H1 (cell line): ENCODE results near the gene PXK. TPM values are rescaled to one million over a fixed set of nuclear protein-coding genes. Genes with fewer than 3 reads are reported as not detected.
A peak's percentile ranks its signal among the peaks of the same experiment; 100 is the strongest.

Experiments used
- CTCF ChIA-PET: fragments of 300-600 bp; sonication (Branson Sonifier 250); formaldehyde crosslinking; loops from one replicate; lab custom pipeline; 2021; ENCODE audit not compliant: partially characterized antibody; lab: Charles Lee
- POLR2A ChIA-PET: fragments of 300-600 bp; sonication (Branson Sonifier 250); formaldehyde crosslinking; loops from one replicate; lab custom pipeline; 2021; ENCODE audit warnings: inconsistent platforms; ENCODE audit not compliant: partially characterized antibody; lab: Charles Lee
- DNase-seq, 2 experiments: peaks; one replicate each; pipeline versions ENCODE4 v3.0.0 to v3.0.0-alpha.2; 2010 to 2022; ENCODE audit warnings: low spot score in 2 of 2, low read depth in 1 of 2, mixed read lengths in 1 of 2
- FAIRE-seq: peaks from 2 replicates; lab custom pipeline; 2011; peaks lifted over from hg19 to GRCh38; lab: Jason Lieb, UNC
- H2AFZ ChIP-seq: 2 replicates; pipeline ENCODE4 v1.8.1; 2012; ENCODE audit warnings: low read length, inconsistent platforms
- H2AK5ac ChIP-seq: 2 replicates; pipeline ENCODE4 v1.6.1; 2013; ENCODE audit warnings: low read depth, low read length
- H2BK120ac ChIP-seq: replicated peaks from 2 replicates; pipeline ENCODE3; 2013; ENCODE audit warnings: low read depth, low read length, inconsistent platforms
- H2BK12ac ChIP-seq: 2 replicates; pipeline ENCODE4 v1.6.1; 2013; ENCODE audit warnings: low read depth, low read length
- H2BK15ac ChIP-seq: 2 replicates; pipeline ENCODE4 v1.6.1; 2013; ENCODE audit warnings: low read length
- H2BK20ac ChIP-seq: 2 replicates; pipeline ENCODE4 v1.6.1; 2013; ENCODE audit warnings: low read length
- H2BK5ac ChIP-seq: 2 replicates; pipeline ENCODE4 v1.6.1; 2013; ENCODE audit warnings: low read depth, low read length
- H3K14ac ChIP-seq: 2 replicates; pipeline ENCODE4 v1.6.1; 2013; ENCODE audit warnings: inconsistent platforms; ENCODE audit not compliant: insufficient read length
- H3K18ac ChIP-seq: 2 replicates; pipeline ENCODE4 v1.6.1; 2013; ENCODE audit warnings: low read length; ENCODE audit errors: extremely low read depth
- H3K23ac ChIP-seq: 2 replicates; pipeline ENCODE4 v1.6.1; 2013; ENCODE audit warnings: inconsistent platforms; ENCODE audit not compliant: insufficient read length
- H3K23me2 ChIP-seq: 2 replicates; pipeline ENCODE4 v1.6.1; 2013; ENCODE audit warnings: low read depth, low read length
- H3K27ac ChIP-seq: 2 replicates; pipeline ENCODE4 v1.6.1; 2011; ENCODE audit warnings: low read depth, low read length, inconsistent platforms
- H3K27me3 ChIP-seq, 4 experiments: replicated peaks in 1 of 4; 1 replicate in 1 of 4; 2 replicates in 3 of 4; pipeline versions ENCODE4 v1.6.1 to v1.8.1; 2011 to 2013; ENCODE audit warnings: low read length in 3 of 4, mild to moderate bottlenecking in 3 of 4, inconsistent platforms in 2 of 4, mixed read lengths in 2 of 4, moderate library complexity in 1 of 4; ENCODE audit not compliant: control insufficient read depth in 3 of 4, insufficient read depth in 3 of 4; ENCODE audit errors: extremely low read depth in 1 of 4
- H3K36me3 ChIP-seq, 4 experiments: 2 replicates each; pipeline versions ENCODE4 v1.6.1 to v1.8.1; 2011 to 2013; ENCODE audit warnings: mild to moderate bottlenecking in 4 of 4, low read length in 3 of 4, moderate library complexity in 2 of 4, control low read depth in 1 of 4, inconsistent platforms in 1 of 4; ENCODE audit not compliant: insufficient read depth in 4 of 4, control insufficient read depth in 2 of 4
- H3K4ac ChIP-seq: replicated peaks from 2 replicates; pipeline ENCODE3; 2013; ENCODE audit warnings: low read length, low read depth, mixed read lengths, inconsistent platforms; ENCODE audit not compliant: insufficient read length
- H3K4me1 ChIP-seq, 4 experiments: replicated peaks in 1 of 4; 1 replicate in 1 of 4; 2 replicates in 3 of 4; pipeline versions ENCODE4 v1.6.1 to v1.8.1; 2011 to 2013; ENCODE audit warnings: low read length in 3 of 4, inconsistent platforms in 2 of 4, mixed read lengths in 1 of 4; ENCODE audit not compliant: insufficient read depth in 4 of 4, control insufficient read depth in 3 of 4
- H3K4me2 ChIP-seq, 2 experiments: 2 replicates each; pipeline versions ENCODE4 v1.6.1 to v1.8.1; 2011 to 2013; ENCODE audit warnings: low read depth in 2 of 2, low read length in 2 of 2, control low read depth in 1 of 2, inconsistent platforms in 1 of 2, mild to moderate bottlenecking in 1 of 2; ENCODE audit not compliant: insufficient read depth in 1 of 2
- H3K4me3 ChIP-seq, 4 experiments: fragments of 200-600, 300-600 bp in 1 of 4; sonication (generic), shearing (Covaris generic), sonication (Bioruptor Twin) in 1 of 4; 2 replicates each; pipeline versions ENCODE4 v1.5.1 to v1.8.1; 2011 to 2016; ENCODE audit warnings: low read length in 4 of 4, low read depth in 3 of 4, control low read depth in 2 of 4, inconsistent platforms in 2 of 4, mild to moderate bottlenecking in 2 of 4, mixed read lengths in 1 of 4, moderate library complexity in 1 of 4; ENCODE audit not compliant: insufficient read depth in 2 of 4; ENCODE audit errors: extremely low read depth in 1 of 4
- H3K56ac ChIP-seq: replicated peaks from 2 replicates; pipeline ENCODE3; 2013; ENCODE audit warnings: low read depth, mild to moderate bottlenecking, mixed read lengths, low read length, inconsistent platforms; ENCODE audit not compliant: insufficient read length
- H3K79me1 ChIP-seq: 2 replicates; pipeline ENCODE4 v1.6.1; 2013; ENCODE audit warnings: low read depth, low read length, control low read depth
- H3K79me2 ChIP-seq, 2 experiments: 2 replicates each; pipeline versions ENCODE4 v1.6.1 to v1.8.1; 2012 to 2013; ENCODE audit warnings: low read length in 2 of 2, mild to moderate bottlenecking in 2 of 2, inconsistent platforms in 1 of 2; ENCODE audit not compliant: insufficient read depth in 2 of 2, control insufficient read depth in 1 of 2
- H3K9ac ChIP-seq, 4 experiments: replicated peaks in 1 of 4; 1 replicate in 1 of 4; 2 replicates in 3 of 4; pipeline versions ENCODE4 v1.6.1 to v1.8.1; 2011 to 2013; ENCODE audit warnings: low read depth in 3 of 4, low read length in 3 of 4, control low read depth in 2 of 4, mild to moderate bottlenecking in 2 of 4, moderate library complexity in 2 of 4, inconsistent platforms in 1 of 4; ENCODE audit errors: extremely low read depth in 1 of 4
- H3K9me3 ChIP-seq, 2 experiments: 2 replicates each; pipeline versions ENCODE4 v1.6.1 to v1.8.1; 2012 to 2013; ENCODE audit warnings: mild to moderate bottlenecking in 2 of 2, moderate library complexity in 2 of 2, control low read depth in 1 of 2, inconsistent platforms in 1 of 2, low read depth in 1 of 2, low read length in 1 of 2, mixed read lengths in 1 of 2; ENCODE audit not compliant: insufficient read depth in 2 of 2
- H4K20me1 ChIP-seq, 2 experiments: replicated peaks in 1 of 2; 2 replicates each; pipeline versions ENCODE3 to v1.8.1; 2011 to 2013; ENCODE audit warnings: inconsistent platforms in 2 of 2, low read length in 2 of 2, mild to moderate bottlenecking in 1 of 2; ENCODE audit not compliant: insufficient read depth in 2 of 2, control insufficient read depth in 1 of 2
- H4K5ac ChIP-seq: 2 replicates; pipeline ENCODE4 v1.6.1; 2013; ENCODE audit warnings: low read length, low read depth, mixed read lengths, inconsistent platforms; ENCODE audit not compliant: insufficient read length
- H4K8ac ChIP-seq: 2 replicates; pipeline ENCODE4 v1.8.0; 2013; ENCODE audit warnings: mild to moderate bottlenecking, moderate library complexity, low read length, inconsistent platforms; ENCODE audit not compliant: insufficient read depth; ENCODE audit errors: extremely low read depth
- H4K91ac ChIP-seq: replicated peaks from 2 replicates; pipeline ENCODE3; 2013; ENCODE audit warnings: low read length, mixed read lengths, inconsistent platforms; ENCODE audit not compliant: insufficient read length
- ASH2L ChIP-seq: fragments of 200-600, 300-600 bp; sonication (generic); IDR thresholded peaks from one replicate; pipeline ENCODE4 v1.7.1; 2017; ENCODE audit warnings: low read length
- BRCA1 ChIP-seq: IDR thresholded peaks from 2 replicates; pipeline ENCODE4 v1.6.1; 2012; ENCODE audit warnings: low read depth, low read length, improper control_type of control experiment
- CBX8 ChIP-seq: fragments of 300-800, 300-1000 bp; sonication (generic); IDR thresholded peaks from 2 replicates; pipeline ENCODE4 v1.7.1; 2016; ENCODE audit warnings: low read depth, low read length, borderline replicate concordance
- CEBPB ChIP-seq: IDR thresholded peaks from 2 replicates; pipeline ENCODE4 v1.6.1; 2012; ENCODE audit warnings: low read depth, low read length
- EZH2 ChIP-seq: fragments of 200-600 bp; sonication (generic); IDR thresholded peaks from 2 replicates; pipeline ENCODE4 v1.7.1; 2012; ENCODE audit warnings: low read depth, mild to moderate bottlenecking, moderate library complexity, low read length, inconsistent platforms; ENCODE audit not compliant: severe bottlenecking
- HDAC6 ChIP-seq: IDR thresholded peaks from one replicate; pipeline ENCODE4 v1.7.1; 2012; ENCODE audit warnings: low read depth, mild to moderate bottlenecking, inconsistent platforms, low read length, moderate library complexity
- KDM4A ChIP-seq: IDR thresholded peaks from one replicate; pipeline ENCODE4 v1.7.1; 2012; ENCODE audit warnings: low read depth, mild to moderate bottlenecking, moderate library complexity, low read length, inconsistent platforms; ENCODE audit not compliant: severe bottlenecking
- RAD21 ChIP-seq, 2 experiments: IDR thresholded peaks in 1 of 2; conservative IDR thresholded peaks in 1 of 2; 2 replicates each; pipeline ENCODE4 v1.6.1; 2011; ENCODE audit warnings: low read depth in 2 of 2, low read length in 2 of 2, improper control_type of control experiment in 1 of 2, inconsistent platforms in 1 of 2, mild to moderate bottlenecking in 1 of 2, moderate library complexity in 1 of 2
- RBBP5 ChIP-seq: IDR thresholded peaks from 2 replicates; pipeline ENCODE4 v1.7.1; 2012; ENCODE audit warnings: low read depth, mild to moderate bottlenecking, inconsistent platforms, low read length, moderate library complexity, borderline replicate concordance
- TCF12 ChIP-seq: IDR thresholded peaks from 2 replicates; pipeline ENCODE4 v1.6.1; 2011; ENCODE audit warnings: low read depth, mild to moderate bottlenecking, low read length
- TEAD4 ChIP-seq: IDR thresholded peaks from 2 replicates; pipeline ENCODE4 v1.6.1; 2012; ENCODE audit warnings: low read depth, low read length, inconsistent platforms, mixed read lengths
- YY1 ChIP-seq: IDR thresholded peaks from 2 replicates; pipeline ENCODE4 v1.6.1; 2011; ENCODE audit warnings: low read depth, mild to moderate bottlenecking, low read length
- WGBS, 2 experiments: shearing (Covaris generic) in 1 of 2; methylation state at CpG; one replicate each; pipeline versions ENCODE4 v1.1.6 to v1.1.7; 2013 to 2015; ENCODE audit warnings: low lambda C conversion rate in 2 of 2, mixed read lengths in 2 of 2, inconsistent platforms in 1 of 2, low coverage in 1 of 2, missing lambda C conversion rate in 1 of 2; ENCODE audit not compliant: insufficient replicate concordance in 2 of 2, insufficient coverage in 1 of 2, insufficient read length in 1 of 2; ENCODE audit errors: extremely low coverage in 1 of 2, missing lambda C conversion rate in 1 of 2; 5-methylcytosine and 5-hydroxymethylcytosine counted together
- polyA plus RNA-seq, 7 experiments: library from polyadenylated mRNA; depleted of rRNA in 3 of 7; stranded (reverse) in 5 of 7; unstranded in 2 of 7; fragments of >200 nt in 5 of 7; fragments of 200-250 nt in 2 of 7; gene quantifications; 1 replicate in 5 of 7; 2 replicates in 1 of 7; 4 replicates in 1 of 7; pipeline versions ENCODE4 v1.2.1 to v1.2.3, GENCODE V29; 2011 to 2013; ENCODE audit warnings: missing spikeins in 2 of 7, mixed read lengths in 2 of 7
- total RNA-seq: library from RNA; stranded (reverse); fragmentation: NEBNext Ultra II Directional; extraction: Animal tissue kit (Norgen Biotek cat#: 25700); gene quantifications from 2 replicates; pipeline ENCODE4 v1.2.1, GENCODE V29; 2021

PXK gene
- total and polyA plus RNA-seq, 2 of the 8 experiments (the other 6 are each of a cell fraction or from before 2014, with no cell fraction given), result 3.5 to 7.1 TPM

DNA sequence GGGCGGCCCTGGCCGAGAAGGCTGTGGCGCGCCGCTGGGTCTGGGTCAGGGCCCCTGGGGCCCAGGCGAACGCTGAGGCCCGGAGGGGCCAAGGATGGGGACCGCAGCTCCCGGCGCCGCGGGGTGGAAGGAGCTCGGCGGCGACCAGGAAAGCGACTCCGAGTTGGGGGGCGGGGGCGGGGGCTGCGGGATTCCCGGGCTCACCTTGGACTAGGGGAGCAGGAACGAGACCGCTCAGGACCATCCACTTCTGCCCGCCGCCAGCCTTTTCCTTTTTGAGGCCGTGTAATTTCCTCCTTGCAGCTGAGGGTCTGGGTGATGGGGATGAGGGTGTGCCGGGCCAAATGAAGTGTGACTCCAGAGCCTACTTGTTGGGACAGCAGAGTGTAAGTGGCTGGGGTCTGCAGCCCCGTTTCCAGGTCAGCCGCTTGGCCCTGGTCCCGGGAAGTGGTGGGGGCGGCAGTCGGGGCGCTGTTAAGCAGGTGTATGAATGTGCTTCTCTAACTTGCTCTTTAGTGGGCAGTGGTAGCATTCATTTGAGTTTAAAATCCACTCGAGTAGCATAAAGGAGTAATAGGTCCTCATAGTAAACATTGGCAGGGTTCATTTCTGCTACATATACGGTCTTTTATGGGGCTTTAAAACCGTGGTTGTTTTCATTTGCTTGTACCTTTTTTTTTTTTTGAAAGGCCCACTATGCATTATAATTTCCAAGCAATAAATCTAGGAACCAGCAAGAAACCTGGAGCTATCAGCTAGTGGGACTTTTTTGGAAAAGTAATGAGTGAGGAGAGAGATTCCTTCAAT is 717 bp downstream of the PXK start:
- H3K56ac ChIP-seq, result no peak overlapping the region
- peak overlapping the region; percentile 62; the same call in 1 of the 2 replicates for H2AFZ ChIP-seq
- DNase-seq (peak in 1 of 2 experiments; percentile 58), FAIRE-seq (no peak)
- H2BK120ac ChIP-seq, result no peak overlapping the region
- H3K4me2 ChIP-seq, result peak overlapping the region; percentile 64 to 94
- no peak overlapping the region for H2AK5ac ChIP-seq
- H3K4me1 ChIP-seq, result 0 out of 7 replicates have a peak, but pooled peaks cover 0 to 4% (median 0%) of the 10 kb centered on the region in 4 experiments
- no peak overlapping the region; the same call in 1 of the 2 replicates for H4K8ac ChIP-seq
- CTCF ChIA-PET, result interaction anchor here (1.0 to 3.9 kb wide), 9 partner anchors 8 to 82 kb away, joined by 3 to 15 read pairs (median 5); partner anchors contain the start of genes HTD2 and RPP14
- peak overlapping the region; percentile 49 to 65 (median 58) for H3K4me3 ChIP-seq
- H3K36me3 ChIP-seq, result no peaks in the 10 kb centered on the region
- no peak overlapping the region for H3K14ac ChIP-seq
- H2BK15ac ChIP-seq, result no peak overlapping the region
- no peak overlapping the region for H4K91ac ChIP-seq
- no peak overlapping the region for H4K5ac ChIP-seq
- H3K27ac ChIP-seq, result no peak overlapping the region
- no peaks in the 10 kb centered on the region for H4K20me1 ChIP-seq
- H3K18ac ChIP-seq, result no peak overlapping the region
- no peak overlapping the region for H2BK20ac ChIP-seq
- H3K79me2 ChIP-seq, result no peaks in the 10 kb centered on the region
- no peak overlapping the region for H3K9ac ChIP-seq
- POLR2A ChIA-PET, result interaction anchor here (1.1 to 1.5 kb wide), 4 partner anchors 11 to 101 kb away, joined by 3 to 7 read pairs (median 4); no protein-coding TSS in a partner anchor
- H2BK12ac ChIP-seq, result no peak overlapping the region
- H3K27me3 ChIP-seq, result peaks cover 0 to 16% (median 8%) of the 10 kb centered on the region in 4 experiments; a peak in 5 of 7 replicates
- no peak overlapping the region for H3K4ac ChIP-seq
- WGBS, 2 experiments, result 4% methylated on average over 13 of the region's 37 CpGs; no CpG with 5 or more reads in 1 of the 2 experiments
- no peaks in the 10 kb centered on the region for H3K9me3 ChIP-seq
- no peaks in the 10 kb centered on the region for H3K79me1 ChIP-seq
- H3K23ac ChIP-seq, result no peak overlapping the region
- no peak overlapping the region for H2BK5ac ChIP-seq
- H3K23me2 ChIP-seq, result peaks cover 7% of the 10 kb centered on the region; the same call in 1 of the 2 replicates
- TF ChIP-seq TCF12 (no peak), KDM4A (peak; percentile 46), EZH2 (no peak), CBX8 (no peak), RBBP5 (no peak), YY1 (no peak), ASH2L (peak; percentile 35), CEBPB (no peak), BRCA1 (no peak), TEAD4 (no peak), RAD21 (IDR thresholded peaks at IDR 0.05 in 1 of 2, conservative IDR thresholded peaks at IDR 0.05 in 1 of 2; ENCODE audit: low read depth in 2 of 2, low read length in 2 of 2) (peak in 1 of 2 experiments; percentile 1; a peak in 1 of 4 replicates), HDAC6 (no peak)
